Endothelial cell of umbilical vein (primary cell): ENCODE results near the gene GUCA2B. TPM values are rescaled to one million over a fixed set of nuclear protein-coding genes. Genes with fewer than 3 reads are reported as not detected.

Experiments
- BruUV-seq: library from RNA; stranded (reverse); fragments of 400-500 nt; replicated peaks from 2 replicates; lab custom pipeline; 2021; lab: Mats Ljungman, UMichigan
- CTCF ChIA-PET: fragments of 300-600, 350-600 bp; sonication (Branson Sonifier 250); formaldehyde crosslinking; loops from one replicate; lab custom pipeline; 2021; ENCODE audit warnings: antibody characterized with exemption, inconsistent platforms; lab: Charles Lee
- POLR2A ChIA-PET: fragments of 300-600, 350-600 bp; sonication (Branson Sonifier 250); formaldehyde crosslinking; loops from one replicate; lab custom pipeline; 2021; ENCODE audit warnings: antibody characterized with exemption, inconsistent platforms; lab: Charles Lee
- DNase-seq: peaks from one replicate; pipeline ENCODE4 v3.0.0-alpha.2; 2011; ENCODE audit warnings: low read depth, low spot score
- FAIRE-seq: peaks from 2 replicates; lab custom pipeline; 2011; peaks lifted over from hg19 to GRCh38; lab: Jason Lieb, UNC
- H2AFZ ChIP-seq: 2 replicates; pipeline ENCODE4 v1.6.0; 2012; ENCODE audit warnings: low read depth, low read length, control low read depth, inconsistent platforms
- H3K27ac ChIP-seq: 2 replicates; pipeline ENCODE4 v1.5.1; 2011; ENCODE audit warnings: low read depth, mild to moderate bottlenecking, control low read depth, low read length, moderate library complexity; ENCODE audit not compliant: insufficient read depth
- H3K27me3 ChIP-seq, 2 experiments: 2 replicates each; pipeline versions ENCODE4 v1.6.0 to v1.6.1; 2011; ENCODE audit warnings: low read length in 2 of 2, mixed read lengths in 1 of 2; ENCODE audit not compliant: control insufficient read depth in 2 of 2, insufficient read depth in 2 of 2
- H3K36me3 ChIP-seq, 2 experiments: 2 replicates in 1 of 2; 3 replicates in 1 of 2; pipeline ENCODE4 v1.5.1; 2011; ENCODE audit warnings: low read length in 2 of 2, mild to moderate bottlenecking in 1 of 2, moderate library complexity in 1 of 2; ENCODE audit not compliant: control insufficient read depth in 2 of 2, insufficient read depth in 2 of 2; ENCODE audit errors: extremely low read depth in 1 of 2
- H3K4me1 ChIP-seq: 3 replicates; pipeline ENCODE4 v1.5.1; 2011; ENCODE audit warnings: mild to moderate bottlenecking, low read length; ENCODE audit not compliant: control insufficient read depth, insufficient read depth; ENCODE audit errors: extremely low read depth
- H3K4me2 ChIP-seq: 2 replicates; pipeline ENCODE4 v1.6.1; 2011; ENCODE audit warnings: low read length, control low read depth, mixed read lengths; ENCODE audit not compliant: insufficient read depth
- H3K4me3 ChIP-seq, 3 experiments: fragments of 200-600 bp in 1 of 3; sonication (generic), shearing (Covaris generic) in 1 of 3; replicated peaks in 1 of 3; 2 replicates each; pipeline ENCODE4 v1.5.1; 2011 to 2016; ENCODE audit warnings: control low read depth in 3 of 3, low read length in 3 of 3, mild to moderate bottlenecking in 2 of 3, inconsistent platforms in 1 of 3, low read depth in 1 of 3, moderate library complexity in 1 of 3; ENCODE audit not compliant: insufficient read depth in 1 of 3
- H3K79me2 ChIP-seq: 2 replicates; pipeline ENCODE4 v1.6.0; 2012; ENCODE audit warnings: low read length, inconsistent platforms; ENCODE audit not compliant: control insufficient read depth, insufficient read depth
- H3K9ac ChIP-seq: replicated peaks from 2 replicates; pipeline ENCODE3; 2011; ENCODE audit warnings: low read length, control low read depth; ENCODE audit not compliant: insufficient read depth; ENCODE audit errors: extremely low read depth
- H3K9me1 ChIP-seq: replicated peaks from 3 replicates; pipeline ENCODE4 v1.6.0; 2011; ENCODE audit warnings: mild to moderate bottlenecking, low read length; ENCODE audit not compliant: control insufficient read depth, insufficient read depth; ENCODE audit errors: extremely low read depth
- H3K9me3 ChIP-seq: replicated peaks from 2 replicates; pipeline ENCODE4 v1.5.1; 2012; ENCODE audit warnings: low read length, inconsistent platforms; ENCODE audit not compliant: control insufficient read depth, insufficient read depth
- H4K20me1 ChIP-seq: replicated peaks from 2 replicates; pipeline ENCODE3; 2011; ENCODE audit warnings: mild to moderate bottlenecking, low read length; ENCODE audit not compliant: control insufficient read depth, insufficient read depth; ENCODE audit errors: extremely low read depth
- CTCF ChIP-seq, 2 donors: IDR thresholded peaks; 1 replicate in 1 of 2; 2 replicates in 1 of 2; pipeline ENCODE4 v1.5.1; 2011; ENCODE audit warnings: low read length in 2 of 2, mild to moderate bottlenecking in 2 of 2, moderate library complexity in 2 of 2, control low read depth in 1 of 2, inconsistent platforms in 1 of 2, low read depth in 1 of 2; ENCODE audit not compliant: insufficient read depth in 1 of 2; ENCODE audit errors: extremely low read depth in 1 of 2
- EZH2 ChIP-seq: IDR thresholded peaks from 2 replicates; pipeline ENCODE4 v1.6.1; 2012; ENCODE audit warnings: borderline replicate concordance, low read depth, mild to moderate bottlenecking, moderate library complexity, low read length, inconsistent platforms; ENCODE audit not compliant: severe bottlenecking
- FOS ChIP-seq: IDR thresholded peaks from 2 replicates; pipeline ENCODE4 v1.6.1; 2011; ENCODE audit warnings: mild to moderate bottlenecking, low read length, moderate library complexity, borderline replicate concordance; ENCODE audit not compliant: insufficient read depth
- GATA2 ChIP-seq: IDR thresholded peaks from 2 replicates; pipeline ENCODE4 v1.7.0; 2011; ENCODE audit warnings: low read depth, mild to moderate bottlenecking, moderate library complexity, mixed read lengths, low read length; ENCODE audit not compliant: insufficient read length, insufficient read depth
- JUN ChIP-seq: IDR thresholded peaks from 2 replicates; pipeline ENCODE4 v1.6.1; 2011; ENCODE audit warnings: borderline replicate concordance, low read depth; ENCODE audit not compliant: insufficient read length, insufficient read depth
- MAX ChIP-seq: IDR thresholded peaks from 2 replicates; pipeline ENCODE4 v1.6.1; 2011; ENCODE audit not compliant: insufficient read depth, insufficient read length
- MYC ChIP-seq: IDR thresholded peaks from one replicate; pipeline ENCODE4 v1.6.1; 2011; ENCODE audit warnings: mild to moderate bottlenecking, low read depth, low read length
- POLR2A ChIP-seq: IDR thresholded peaks from 2 replicates; pipeline ENCODE4 v1.6.1; 2012; ENCODE audit warnings: low read depth, mild to moderate bottlenecking, control low read depth, low read length
- POLR2AphosphoS5 ChIP-seq: IDR thresholded peaks from 2 replicates; pipeline ENCODE4 v1.6.1; 2012; ENCODE audit warnings: low read depth, mild to moderate bottlenecking, control low read depth, low read length, moderate library complexity; ENCODE audit not compliant: insufficient read depth
- dilution Hi-C: fragments of 300-500 bp; cut with MboI; formaldehyde crosslinking; loops from one replicate; pipeline ENCODE4 v1.15.0; 2019; ENCODE audit warnings: low sequenced_read_pairs; ENCODE audit not compliant: extremely low pct_ligation_motif_present
- intact Hi-C: fragments of 100-400 bp; cut with micrococcal nuclease; formaldehyde crosslinking; loops from one replicate; pipeline ENCODE4 v1.10.0; 2022
- polyA plus RNA-seq, 4 experiments: library from polyadenylated mRNA; depleted of rRNA in 3 of 4; stranded (reverse) in 3 of 4; unstranded in 1 of 4; fragments of >200 nt; gene quantifications; 2 replicates each; pipeline versions ENCODE4 v1.2.1 to v1.2.3, GENCODE V29; 2011 to 2012; ENCODE audit warnings: missing spikeins in 1 of 4
- total RNA-seq: library from RNA; stranded (reverse); gene quantifications from 2 replicates; pipeline ENCODE4 v1.2.3, GENCODE V29; 2021

Gene GUCA2B
- total and polyA plus RNA-seq, 2 donors (not counting 3 experiments of a cell fraction or from before 2014, with no cell fraction given), result not detected

GRCh38 chr1:42179275-42179674 is 26.1 kb downstream of the GUCA2B start:
- no peak overlapping the region for H3K27ac ChIP-seq
- intact Hi-C loops (loop anchor here (10.0 kb wide), 1 partner anchor 476 kb away; the partner anchor contains the start of gene PPIH), dilution Hi-C loops (no loop called here)

More at GRCh38 chr1:42179275-42179674, 26.1 kb downstream of the GUCA2B start:
- H3K9ac ChIP-seq, result no peak overlapping the region
- CTCF ChIA-PET, result interaction anchor here (3.0 kb wide), 1 partner anchor 155 kb away, joined by 19 read pairs; the partner anchor contains the start of gene FOXJ3
- no peaks in the 10 kb centered on the region for H3K36me3 ChIP-seq
- DNase-seq (peak; percentile 6), FAIRE-seq (peak; percentile 40)
- no peaks in the 10 kb centered on the region for H4K20me1 ChIP-seq
- no peaks in the 10 kb centered on the region for H3K9me3 ChIP-seq
- no peak overlapping the region for H3K4me2 ChIP-seq
- no peak overlapping the region for H2AFZ ChIP-seq
- no peak for TF ChIP-seq POLR2AphosphoS5
- no peak for TF ChIP-seq POLR2A
- TF ChIP-seq CTCF (IDR thresholded peaks at IDR 0.05; ENCODE audit: extremely low read depth in 1 of 2, insufficient read depth in 1 of 2, low read depth in 1 of 2, low read length in 2 of 2), result no peak
- no peak for TF ChIP-seq EZH2
- TF ChIP-seq GATA2, result no peak
- no peak for TF ChIP-seq MAX
- TF ChIP-seq JUN, result no peak
- TF ChIP-seq FOS, result no peak
- TF ChIP-seq MYC, result no peak
- no peaks in the 10 kb centered on the region for H3K27me3 ChIP-seq
- H3K4me3 ChIP-seq, result no peak overlapping the region
- POLR2A ChIA-PET, result no interaction called here
- no peaks in the 10 kb centered on the region for H3K9me1 ChIP-seq
- H3K4me1 ChIP-seq, result peaks cover 19% of the 10 kb centered on the region
- no TSS peak for BruUV-seq
- no peaks in the 10 kb centered on the region for H3K79me2 ChIP-seq
